RWPE2 (cell line): ENCODE measurements around the gene HMCN2.
A peak's percentile ranks its signal among the peaks of the same experiment; 100 is the strongest.

Experiments
- ATAC-seq: fragments of 200-7000 bp; cut with Tn5 transposase; 3 replicates; pipeline ENCODE4 v1.9.1; 2021; ENCODE audit warnings: low read depth
- DNase-seq: peaks from one replicate; pipeline ENCODE4 v3.0.0-alpha.2; 2020; ENCODE audit warnings: low spot score
- H3K27ac ChIP-seq: fragments of 450-650 bp; 2 replicates; pipeline ENCODE4 v1.5.1; 2017; ENCODE audit warnings: mild to moderate bottlenecking; ENCODE audit not compliant: poor library complexity, severe bottlenecking
- H3K27me3 ChIP-seq: fragments of 250-450 bp; sonication (Bioruptor Pico); 2 replicates; pipeline ENCODE4 v1.5.1; 2021; ENCODE audit warnings: mild to moderate bottlenecking, moderate library complexity; ENCODE audit not compliant: insufficient read depth, poor library complexity, severe bottlenecking
- H3K36me3 ChIP-seq: fragments of 250-450 bp; sonication (Bioruptor Pico); 2 replicates; pipeline ENCODE4 v1.5.1; 2020; ENCODE audit warnings: low read depth, mild to moderate bottlenecking, moderate library complexity
- H3K4me1 ChIP-seq: fragments of 250-450 bp; sonication (Bioruptor Pico); 2 replicates; pipeline ENCODE4 v1.5.1; 2021; ENCODE audit warnings: mild to moderate bottlenecking, moderate library complexity; ENCODE audit not compliant: insufficient read depth, poor library complexity, severe bottlenecking
- H3K4me3 ChIP-seq: fragments of 250-450 bp; sonication (Bioruptor Pico); 2 replicates; pipeline ENCODE4 v1.5.1; 2021; ENCODE audit warnings: mild to moderate bottlenecking, moderate library complexity; ENCODE audit not compliant: severe bottlenecking
- H3K9me3 ChIP-seq: fragments of 250-450 bp; sonication (Bioruptor Pico); 2 replicates; pipeline ENCODE4 v1.5.1; 2021; ENCODE audit warnings: mild to moderate bottlenecking, moderate library complexity; ENCODE audit not compliant: severe bottlenecking
- CTCF ChIP-seq: fragments of 450-650 bp; IDR thresholded peaks from one replicate; pipeline ENCODE4 v1.5.1; 2017; ENCODE audit warnings: mild to moderate bottlenecking, moderate library complexity; ENCODE audit not compliant: poor library complexity, severe bottlenecking

The HMCN2 gene

GRCh38 chr9:130242270-130243014, 23.1 kb upstream of the HMCN2 start:
- ATAC-seq: no peak
- H3K36me3 ChIP-seq: no peaks in the 10 kb centered on the region
- H3K4me1 ChIP-seq: no peaks in the 10 kb centered on the region
- H3K9me3 ChIP-seq: no peaks in the 10 kb centered on the region
- TF ChIP-seq CTCF: no peak
- no peak overlapping the region for H3K27ac ChIP-seq
- no peaks in the 10 kb centered on the region for H3K27me3 ChIP-seq
- DNase-seq: no peak
- no peak overlapping the region for H3K4me3 ChIP-seq

GRCh38 chr9:130243015-130243881, 22.3 kb upstream of the HMCN2 start:
- Histone ChIP-seq H3K36me3 (no peaks in the 10 kb centered on the region), H3K9me3 (no peaks in the 10 kb centered on the region), H3K4me3 (no peak overlapping the region), H3K27ac (no peak overlapping the region), H3K27me3 (no peaks in the 10 kb centered on the region), H3K4me1 (no peaks in the 10 kb centered on the region)
- TF ChIP-seq CTCF: peak; percentile 90
- DNase-seq (no peak), ATAC-seq (peak; percentile 49)

- no peaks in the 10 kb centered on the region for H3K9me3 ChIP-seq
- no peak for TF ChIP-seq CTCF
- no peak overlapping the region for H3K27ac ChIP-seq
- no peaks in the 10 kb centered on the region for H3K27me3 ChIP-seq
- no peaks in the 10 kb centered on the region for H3K36me3 ChIP-seq
- ATAC-seq (no peak), DNase-seq (no peak)
- H3K4me3 ChIP-seq: no peak overlapping the region
- H3K4me1 ChIP-seq: no peaks in the 10 kb centered on the region
Observed at GRCh38 chr9:130243882-130244170, 21.7 kb upstream of the HMCN2 start.

GRCh38 chr9:130244548-130245165, 20.9 kb upstream of the HMCN2 start:
- Histone ChIP-seq H3K27me3 (peaks cover 2% of the 10 kb centered on the region), H3K4me3 (no peak overlapping the region), H3K9me3 (no peaks in the 10 kb centered on the region), H3K36me3 (no peaks in the 10 kb centered on the region), H3K4me1 (no peaks in the 10 kb centered on the region), H3K27ac (no peak overlapping the region)
- no peak for ATAC-seq
- no peak for TF ChIP-seq CTCF
- DNase-seq: no peak

- TF ChIP-seq CTCF: no peak
- H3K4me1 ChIP-seq: no peaks in the 10 kb centered on the region
- H3K27me3 ChIP-seq: peaks cover 2% of the 10 kb centered on the region
Observed at GRCh38 chr9:130245474-130245873, 20.1 kb upstream of the HMCN2 start.

More at GRCh38 chr9:130245474-130245873, 20.1 kb upstream of the HMCN2 start:
- ATAC-seq (no peak), DNase-seq (no peak)
- H3K36me3 ChIP-seq: no peaks in the 10 kb centered on the region
- no peaks in the 10 kb centered on the region for H3K9me3 ChIP-seq
- H3K27ac ChIP-seq: no peak overlapping the region
- H3K4me3 ChIP-seq: no peak overlapping the region
